ENCODE data around the gene CLEC20A. TPM values are rescaled to one million over a fixed set of nuclear protein-coding genes. Genes with fewer than 3 reads are reported as not detected.

The CLEC20A gene
- total and polyA plus RNA-seq, 2 experiments from 2014 or later, result not detected

GRCh38 chr1:178504286-178504685, 7.5 kb upstream of the CLEC20A start:
- H3K27me3 ChIP-seq (ENCODE audit: insufficient read depth), result no peaks in the 10 kb centered on the region
- Mint-ChIP-seq H3K4me3 (no peak overlapping the region), H3K9me3 (no peaks in the 10 kb centered on the region), H3K27ac (no peak overlapping the region), H3K4me1 (peaks cover 14% of the 10 kb centered on the region), H3K36me3 (ENCODE audit: low read depth) (no peaks in the 10 kb centered on the region), H3K27me3 (ENCODE audit: insufficient read depth, low read depth, poor library complexity) (peaks cover 4% of the 10 kb centered on the region)
- no peaks in the 10 kb centered on the region; the same call in 1 of the 2 replicates for H3K9me2 ChIP-seq (ENCODE audit: insufficient read depth)
- H3K79me2 ChIP-seq (replicated peaks; ENCODE audit: insufficient read depth), result no peaks in the 10 kb centered on the region
- H2AFZ ChIP-seq, result no peak overlapping the region; the same call in 1 of the 2 replicates
- H3K36me3 ChIP-seq (ENCODE audit: insufficient read depth), result no peaks in the 10 kb centered on the region
- no peak overlapping the region for H3K4me3 ChIP-seq
- no peak overlapping the region for H3K27ac ChIP-seq (ENCODE audit: low read depth)
- H3K4me1 ChIP-seq (ENCODE audit: insufficient read depth), result no peaks in the 10 kb centered on the region; the same call in 1 of the 2 replicates
- no peaks in the 10 kb centered on the region for H4K20me1 ChIP-seq (replicated peaks; ENCODE audit: insufficient read depth)
- H3F3A ChIP-seq (replicated peaks; ENCODE audit: low read depth), result no peaks in the 10 kb centered on the region; the same call in 1 of the 2 replicates
- ATAC-seq, result no peak
- H3K4me2 ChIP-seq, result no peak overlapping the region
- DNase-seq (ENCODE audit: low spot score), result no peak
- TF ChIP-seq, protein P1, sequence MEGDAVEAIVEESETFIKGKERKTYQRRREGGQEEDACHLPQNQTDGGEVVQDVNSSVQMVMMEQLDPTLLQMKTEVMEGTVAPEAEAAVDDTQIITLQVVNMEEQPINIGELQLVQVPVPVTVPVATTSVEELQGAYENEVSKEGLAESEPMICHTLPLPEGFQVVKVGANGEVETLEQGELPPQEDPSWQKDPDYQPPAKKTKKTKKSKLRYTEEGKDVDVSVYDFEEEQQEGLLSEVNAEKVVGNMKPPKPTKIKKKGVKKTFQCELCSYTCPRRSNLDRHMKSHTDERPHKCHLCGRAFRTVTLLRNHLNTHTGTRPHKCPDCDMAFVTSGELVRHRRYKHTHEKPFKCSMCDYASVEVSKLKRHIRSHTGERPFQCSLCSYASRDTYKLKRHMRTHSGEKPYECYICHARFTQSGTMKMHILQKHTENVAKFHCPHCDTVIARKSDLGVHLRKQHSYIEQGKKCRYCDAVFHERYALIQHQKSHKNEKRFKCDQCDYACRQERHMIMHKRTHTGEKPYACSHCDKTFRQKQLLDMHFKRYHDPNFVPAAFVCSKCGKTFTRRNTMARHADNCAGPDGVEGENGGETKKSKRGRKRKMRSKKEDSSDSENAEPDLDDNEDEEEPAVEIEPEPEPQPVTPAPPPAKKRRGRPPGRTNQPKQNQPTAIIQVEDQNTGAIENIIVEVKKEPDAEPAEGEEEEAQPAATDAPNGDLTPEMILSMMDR (conservative IDR thresholded peaks at IDR 0.05; ENCODE audit: low read depth in 2 of 2), result no peak
- TF ChIP-seq EZH2phosphoT487 (IDR thresholded peaks at IDR 0.05; ENCODE audit: unreplicated experiment) (no peak), EZH2 (IDR thresholded peaks at IDR 0.05; ENCODE audit: low read depth, unreplicated experiment) (no peak), REST (IDR thresholded peaks at IDR 0.05; ENCODE audit: unreplicated experiment) (no peak), CREB1 (CRISPR knock-in tag; IDR thresholded peaks at IDR 0.05; ENCODE audit: low read depth) (no peak), STAT1 (IDR thresholded peaks at IDR 0.05; ENCODE audit: unreplicated experiment) (no peak), NANOG (IDR thresholded peaks at IDR 0.05; ENCODE audit: borderline replicate concordance) (no peak), JUNB (IDR thresholded peaks at IDR 0.05; ENCODE audit: unreplicated experiment) (no peak), ZNF331 (CRISPR knock-in tag; IDR thresholded peaks at IDR 0.05; ENCODE audit: low read depth) (no peak), ETS1 (IDR thresholded peaks at IDR 0.05) (no peak), ZNF114 (CRISPR knock-in tag; IDR thresholded peaks at IDR 0.05) (no peak), POLR2AphosphoS5 (IDR thresholded peaks at IDR 0.05; ENCODE audit: low read depth) (no peak)
- TF ChIP-seq, protein P2, sequence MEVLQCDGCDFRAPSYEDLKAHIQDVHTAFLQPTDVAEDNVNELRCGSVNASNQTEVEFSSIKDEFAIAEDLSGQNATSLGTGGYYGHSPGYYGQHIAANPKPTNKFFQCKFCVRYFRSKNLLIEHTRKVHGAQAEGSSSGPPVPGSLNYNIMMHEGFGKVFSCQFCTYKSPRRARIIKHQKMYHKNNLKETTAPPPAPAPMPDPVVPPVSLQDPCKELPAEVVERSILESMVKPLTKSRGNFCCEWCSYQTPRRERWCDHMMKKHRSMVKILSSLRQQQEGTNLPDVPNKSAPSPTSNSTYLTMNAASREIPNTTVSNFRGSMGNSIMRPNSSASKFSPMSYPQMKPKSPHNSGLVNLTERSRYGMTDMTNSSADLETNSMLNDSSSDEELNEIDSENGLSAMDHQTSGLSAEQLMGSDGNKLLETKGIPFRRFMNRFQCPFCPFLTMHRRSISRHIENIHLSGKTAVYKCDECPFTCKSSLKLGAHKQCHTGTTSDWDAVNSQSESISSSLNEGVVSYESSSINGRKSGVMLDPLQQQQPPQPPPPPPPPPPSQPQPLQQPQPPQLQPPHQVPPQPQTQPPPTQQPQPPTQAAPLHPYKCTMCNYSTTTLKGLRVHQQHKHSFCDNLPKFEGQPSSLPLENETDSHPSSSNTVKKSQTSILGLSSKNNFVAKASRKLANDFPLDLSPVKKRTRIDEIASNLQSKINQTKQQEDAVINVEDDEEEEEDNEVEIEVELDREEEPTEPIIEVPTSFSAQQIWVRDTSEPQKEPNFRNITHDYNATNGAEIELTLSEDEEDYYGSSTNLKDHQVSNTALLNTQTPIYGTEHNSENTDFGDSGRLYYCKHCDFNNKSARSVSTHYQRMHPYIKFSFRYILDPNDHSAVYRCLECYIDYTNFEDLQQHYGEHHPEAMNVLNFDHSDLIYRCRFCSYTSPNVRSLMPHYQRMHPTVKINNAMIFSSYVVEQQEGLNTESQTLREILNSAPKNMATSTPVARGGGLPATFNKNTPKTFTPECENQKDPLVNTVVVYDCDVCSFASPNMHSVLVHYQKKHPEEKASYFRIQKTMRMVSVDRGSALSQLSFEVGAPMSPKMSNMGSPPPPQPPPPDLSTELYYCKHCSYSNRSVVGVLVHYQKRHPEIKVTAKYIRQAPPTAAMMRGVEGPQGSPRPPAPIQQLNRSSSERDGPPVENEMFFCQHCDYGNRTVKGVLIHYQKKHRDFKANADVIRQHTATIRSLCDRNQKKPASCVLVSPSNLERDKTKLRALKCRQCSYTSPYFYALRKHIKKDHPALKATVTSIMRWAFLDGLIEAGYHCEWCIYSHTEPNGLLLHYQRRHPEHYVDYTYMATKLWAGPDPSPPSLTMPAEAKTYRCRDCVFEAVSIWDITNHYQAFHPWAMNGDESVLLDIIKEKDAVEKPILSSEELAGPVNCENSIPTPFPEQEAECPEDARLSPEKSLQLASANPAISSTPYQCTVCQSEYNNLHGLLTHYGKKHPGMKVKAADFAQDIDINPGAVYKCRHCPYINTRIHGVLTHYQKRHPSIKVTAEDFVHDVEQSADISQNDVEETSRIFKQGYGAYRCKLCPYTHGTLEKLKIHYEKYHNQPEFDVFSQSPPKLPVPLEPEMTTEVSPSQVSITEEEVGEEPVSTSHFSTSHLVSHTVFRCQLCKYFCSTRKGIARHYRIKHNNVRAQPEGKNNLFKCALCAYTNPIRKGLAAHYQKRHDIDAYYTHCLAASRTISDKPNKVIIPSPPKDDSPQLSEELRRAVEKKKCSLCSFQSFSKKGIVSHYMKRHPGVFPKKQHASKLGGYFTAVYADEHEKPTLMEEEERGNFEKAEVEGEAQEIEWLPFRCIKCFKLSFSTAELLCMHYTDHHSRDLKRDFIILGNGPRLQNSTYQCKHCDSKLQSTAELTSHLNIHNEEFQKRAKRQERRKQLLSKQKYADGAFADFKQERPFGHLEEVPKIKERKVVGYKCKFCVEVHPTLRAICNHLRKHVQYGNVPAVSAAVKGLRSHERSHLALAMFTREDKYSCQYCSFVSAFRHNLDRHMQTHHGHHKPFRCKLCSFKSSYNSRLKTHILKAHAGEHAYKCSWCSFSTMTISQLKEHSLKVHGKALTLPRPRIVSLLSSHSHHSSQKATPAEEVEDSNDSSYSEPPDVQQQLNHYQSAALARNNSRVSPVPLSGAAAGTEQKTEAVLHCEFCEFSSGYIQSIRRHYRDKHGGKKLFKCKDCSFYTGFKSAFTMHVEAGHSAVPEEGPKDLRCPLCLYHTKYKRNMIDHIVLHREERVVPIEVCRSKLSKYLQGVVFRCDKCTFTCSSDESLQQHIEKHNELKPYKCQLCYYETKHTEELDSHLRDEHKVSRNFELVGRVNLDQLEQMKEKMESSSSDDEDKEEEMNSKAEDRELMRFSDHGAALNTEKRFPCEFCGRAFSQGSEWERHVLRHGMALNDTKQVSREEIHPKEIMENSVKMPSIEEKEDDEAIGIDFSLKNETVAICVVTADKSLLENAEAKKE (CRISPR knock-in tag; IDR thresholded peaks at IDR 0.05), result no peak

Data from GM23338 (cell line).